K562 (cell line): ENCODE data around the gene CMSS1. TPM values are rescaled to one million over a fixed set of nuclear protein-coding genes. Genes with fewer than 3 reads are reported as not detected.
A peak's percentile ranks its signal among the peaks of the same experiment; 100 is the strongest.

Experiments
- BHLHE40 ChIP-seq: IDR thresholded peaks from 2 replicates; pipeline ENCODE4 v1.6.1; 2011; ENCODE audit warnings: low read length, improper control_type of control experiment
- CTBP1 ChIP-seq: fragments of 450-650 bp; IDR thresholded peaks from 2 replicates; pipeline ENCODE4 v1.6.1; 2016; ENCODE audit warnings: borderline replicate concordance
- DLX4 ChIP-seq: fragments of 250-450 bp; sonication (Bioruptor Pico); IDR thresholded peaks from 2 replicates; pipeline ENCODE4 v1.6.1; 2021; ENCODE audit warnings: mild to moderate bottlenecking
- FOXJ3 ChIP-seq: sonication (generic); formaldehyde crosslinking; IDR thresholded peaks from 2 replicates; pipeline ENCODE4 v1.4.0; 2020; ENCODE audit warnings: mild to moderate bottlenecking, missing genetic modification reagents
- HMGXB4 ChIP-seq: sonication (generic); formaldehyde crosslinking; IDR thresholded peaks from 2 replicates; pipeline ENCODE4 v1.8.1; 2023; ENCODE audit warnings: mild to moderate bottlenecking, missing genetic modification reagents
- PCBP1 ChIP-seq: fragments of 200-400 bp; formaldehyde crosslinking; IDR thresholded peaks from 2 replicates; pipeline ENCODE4 v1.6.1; 2018; ENCODE audit warnings: mild to moderate bottlenecking, low read depth, low read length; ENCODE audit not compliant: poor library complexity, severe bottlenecking
- PHF20 ChIP-seq: fragments of 450-650 bp; IDR thresholded peaks from 2 replicates; pipeline ENCODE4 v1.6.1; 2018; ENCODE audit not compliant: partially characterized antibody
- PKNOX1 ChIP-seq: fragments of 450-650 bp; IDR thresholded peaks from 2 replicates; pipeline ENCODE4 v1.6.1; 2016
- RNF2 ChIP-seq: sonication (generic); IDR thresholded peaks from 2 replicates; pipeline ENCODE4 v1.6.1; 2016
- ZBTB12 ChIP-seq: fragments of 250-450 bp; sonication (Bioruptor Pico); IDR thresholded peaks from 2 replicates; pipeline ENCODE4 v1.4.0; 2020
- ZNF507 ChIP-seq: conservative IDR thresholded peaks from 2 replicates; pipeline ENCODE4 v1.6.1; 2017; ENCODE audit warnings: missing genetic modification characterization, missing compliant biosample characterization
- polyA plus RNA-seq, 8 experiments: library from polyadenylated mRNA; depleted of rRNA in 4 of 8; stranded (reverse) in 5 of 8; unstranded in 3 of 8; fragments of >200 nt; fragmentation: Nextera tagmentation in 2 of 8; fragmentation: Illumina TruSeq in 1 of 8; extraction: Ambion mirVana in 2 of 8; extraction: Trizol in 1 of 8; gene quantifications; 2 replicates each; pipeline versions ENCODE4 v1.2.1 to v1.2.3, GENCODE V29; 2011 to 2014; ENCODE audit warnings: inconsistent platforms in 1 of 8, missing spikeins in 1 of 8
- total RNA-seq, 7 experiments: library from RNA; depleted of rRNA in 6 of 7; stranded (reverse); fragments of >200 nt in 6 of 7; fragmentation: Illumina TruSeq in 2 of 7; extraction: Trizol in 2 of 7; gene quantifications; 2 replicates each; pipeline versions ENCODE4 v1.2.1 to v1.2.3, GENCODE V29; 2011 to 2021; ENCODE audit warnings: low replicate concordance in 1 of 7
- TF ChIP-seq, protein P1 (sequence below): fragments of 450-650 bp; IDR thresholded peaks from 2 replicates; pipeline ENCODE4 v1.6.1; 2014; ENCODE audit warnings: low read depth, mild to moderate bottlenecking, moderate library complexity, borderline replicate concordance
- TF ChIP-seq, protein P2 (sequence below): fragments of 450-650 bp; IDR thresholded peaks from 2 replicates; pipeline ENCODE4 v1.6.1; 2016; ENCODE audit warnings: low read depth

Gene CMSS1
- total and polyA plus RNA-seq, 9 of the 15 experiments (the other 6 are each of a cell fraction or from before 2014, with no cell fraction given) = 46.9 to 109 (median 72.3) TPM

DNA sequence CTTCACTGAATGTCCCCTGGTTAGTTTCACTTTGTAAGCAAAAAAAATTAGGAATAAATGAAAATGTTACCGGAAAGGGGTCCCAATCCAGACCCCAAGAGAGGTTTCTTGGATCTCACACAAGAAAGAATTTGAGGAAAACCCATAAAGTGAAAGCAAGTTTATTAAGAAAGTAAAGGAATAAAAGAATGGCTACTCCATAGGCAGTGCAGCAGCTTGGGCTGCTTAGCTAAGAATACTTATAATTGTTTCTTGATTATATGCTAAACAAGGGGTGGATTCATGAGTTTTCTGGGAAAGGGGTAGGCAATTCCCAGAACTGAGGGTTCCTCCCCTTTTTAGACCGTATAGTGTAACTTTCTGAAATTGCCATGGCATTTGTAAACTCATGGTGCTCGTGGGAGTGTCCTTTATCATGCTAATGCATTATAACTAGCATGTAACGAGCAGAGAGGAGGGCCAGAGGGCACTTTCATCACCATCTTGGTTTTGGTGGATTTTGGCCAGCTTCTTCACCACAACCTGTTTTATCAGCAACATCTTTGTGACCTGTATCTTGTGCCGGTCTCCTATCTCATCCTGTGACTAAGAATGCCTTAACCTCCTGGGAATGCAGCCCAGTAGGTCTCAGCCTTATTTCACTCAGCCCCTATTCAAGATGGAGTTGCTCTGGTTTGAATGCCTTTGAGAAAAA, 41.0 kb upstream of the CMSS1 start (continued):
- TF ChIP-seq PKNOX1 = 0 out of 2 replicates have a peak, but pooled peaks have one; percentile 17
- peak; percentile 53 for TF ChIP-seq CTBP1
- no peak for TF ChIP-seq RNF2
- no peak for TF ChIP-seq FOXJ3 (CRISPR knock-in tag)
- TF ChIP-seq, protein P1, sequence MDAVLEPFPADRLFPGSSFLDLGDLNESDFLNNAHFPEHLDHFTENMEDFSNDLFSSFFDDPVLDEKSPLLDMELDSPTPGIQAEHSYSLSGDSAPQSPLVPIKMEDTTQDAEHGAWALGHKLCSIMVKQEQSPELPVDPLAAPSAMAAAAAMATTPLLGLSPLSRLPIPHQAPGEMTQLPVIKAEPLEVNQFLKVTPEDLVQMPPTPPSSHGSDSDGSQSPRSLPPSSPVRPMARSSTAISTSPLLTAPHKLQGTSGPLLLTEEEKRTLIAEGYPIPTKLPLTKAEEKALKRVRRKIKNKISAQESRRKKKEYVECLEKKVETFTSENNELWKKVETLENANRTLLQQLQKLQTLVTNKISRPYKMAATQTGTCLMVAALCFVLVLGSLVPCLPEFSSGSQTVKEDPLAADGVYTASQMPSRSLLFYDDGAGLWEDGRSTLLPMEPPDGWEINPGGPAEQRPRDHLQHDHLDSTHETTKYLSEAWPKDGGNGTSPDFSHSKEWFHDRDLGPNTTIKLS = no peak
- TF ChIP-seq HMGXB4 (CRISPR knock-in tag) = no peak
- TF ChIP-seq PHF20 = no peak
- TF ChIP-seq BHLHE40 = no peak
- TF ChIP-seq DLX4 (CRISPR knock-in tag) = no peak
- TF ChIP-seq, protein P2, sequence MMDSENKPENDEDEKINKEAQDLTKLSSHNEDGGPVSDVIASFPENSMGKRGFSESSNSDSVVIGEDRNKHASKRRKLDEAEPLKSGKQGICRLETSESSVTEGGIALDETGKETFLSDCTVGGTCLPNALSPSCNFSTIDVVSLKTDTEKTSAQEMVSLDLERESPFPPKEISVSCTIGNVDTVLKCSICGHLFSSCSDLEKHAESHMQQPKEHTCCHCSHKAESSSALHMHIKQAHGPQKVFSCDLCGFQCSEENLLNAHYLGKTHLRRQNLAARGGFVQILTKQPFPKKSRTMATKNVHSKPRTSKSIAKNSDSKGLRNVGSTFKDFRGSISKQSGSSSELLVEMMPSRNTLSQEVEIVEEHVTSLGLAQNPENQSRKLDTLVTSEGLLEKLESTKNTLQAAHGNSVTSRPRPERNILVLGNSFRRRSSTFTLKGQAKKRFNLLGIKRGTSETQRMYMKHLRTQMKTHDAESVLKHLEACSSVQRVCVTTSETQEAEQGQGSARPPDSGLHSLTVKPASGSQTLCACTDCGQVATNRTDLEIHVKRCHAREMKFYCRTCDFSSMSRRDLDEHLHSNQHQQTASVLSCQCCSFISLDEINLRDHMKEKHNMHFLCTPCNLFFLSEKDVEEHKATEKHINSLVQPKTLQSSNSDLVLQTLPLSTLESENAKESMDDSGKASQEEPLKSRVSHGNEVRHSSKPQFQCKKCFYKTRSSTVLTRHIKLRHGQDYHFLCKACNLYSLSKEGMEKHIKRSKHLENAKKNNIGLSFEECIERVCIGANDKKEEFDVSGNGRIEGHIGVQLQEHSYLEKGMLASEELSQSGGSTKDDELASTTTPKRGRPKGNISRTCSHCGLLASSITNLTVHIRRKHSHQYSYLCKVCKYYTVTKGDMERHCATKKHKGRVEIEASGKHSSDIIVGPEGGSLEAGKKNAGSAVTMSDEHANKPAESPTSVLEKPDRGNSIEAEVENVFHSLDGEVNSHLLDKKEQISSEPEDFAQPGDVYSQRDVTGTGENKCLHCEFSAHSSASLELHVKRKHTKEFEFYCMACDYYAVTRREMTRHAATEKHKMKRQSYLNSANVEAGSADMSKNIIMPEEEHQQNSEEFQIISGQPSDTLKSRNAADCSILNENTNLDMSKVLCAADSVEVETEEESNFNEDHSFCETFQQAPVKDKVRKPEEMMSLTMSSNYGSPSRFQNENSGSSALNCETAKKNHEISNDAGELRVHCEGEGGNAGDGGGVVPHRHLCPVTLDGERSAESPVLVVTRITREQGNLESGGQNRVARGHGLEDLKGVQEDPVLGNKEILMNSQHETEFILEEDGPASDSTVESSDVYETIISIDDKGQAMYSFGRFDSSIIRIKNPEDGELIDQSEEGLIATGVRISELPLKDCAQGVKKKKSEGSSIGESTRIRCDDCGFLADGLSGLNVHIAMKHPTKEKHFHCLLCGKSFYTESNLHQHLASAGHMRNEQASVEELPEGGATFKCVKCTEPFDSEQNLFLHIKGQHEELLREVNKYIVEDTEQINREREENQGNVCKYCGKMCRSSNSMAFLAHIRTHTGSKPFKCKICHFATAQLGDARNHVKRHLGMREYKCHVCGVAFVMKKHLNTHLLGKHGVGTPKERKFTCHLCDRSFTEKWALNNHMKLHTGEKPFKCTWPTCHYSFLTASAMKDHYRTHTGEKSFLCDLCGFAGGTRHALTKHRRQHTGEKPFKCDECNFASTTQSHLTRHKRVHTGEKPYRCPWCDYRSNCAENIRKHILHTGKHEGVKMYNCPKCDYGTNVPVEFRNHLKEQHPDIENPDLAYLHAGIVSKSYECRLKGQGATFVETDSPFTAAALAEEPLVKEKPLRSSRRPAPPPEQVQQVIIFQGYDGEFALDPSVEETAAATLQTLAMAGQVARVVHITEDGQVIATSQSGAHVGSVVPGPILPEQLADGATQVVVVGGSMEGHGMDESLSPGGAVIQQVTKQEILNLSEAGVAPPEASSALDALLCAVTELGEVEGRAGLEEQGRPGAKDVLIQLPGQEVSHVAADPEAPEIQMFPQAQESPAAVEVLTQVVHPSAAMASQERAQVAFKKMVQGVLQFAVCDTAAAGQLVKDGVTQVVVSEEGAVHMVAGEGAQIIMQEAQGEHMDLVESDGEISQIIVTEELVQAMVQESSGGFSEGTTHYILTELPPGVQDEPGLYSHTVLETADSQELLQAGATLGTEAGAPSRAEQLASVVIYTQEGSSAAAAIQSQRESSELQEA = no peak
- TF ChIP-seq ZNF507 (tag) = peak; percentile 89
- no peak for TF ChIP-seq PCBP1
- peak; percentile 94 for TF ChIP-seq ZBTB12
